Activated CD4-positive, alpha-beta T cell treated with anti-CD3 and anti-CD28 coated beads, Interleukin-2, Interleukin-4, amounts not matched to agents 100 ng/mL and 50 ng/mL, durations not matched to agents 16 hours and 8 hours (primary cell): ENCODE measurements around the gene MAP4K1.

ENCODE experiments used
- DNase-seq: peaks from one replicate; pipeline ENCODE4 v3.0.0-alpha.2; 2020; ENCODE audit warnings: low spot score

Gene MAP4K1

GRCh38 chr19:38617764-38618589, at the start of gene MAP4K1:
Gene MAP4K1, minus strand, starts transcription at chr19:38617953. Its CDS starts 58 bp downstream, at chr19:38617895.
- peak; percentile 78 for DNase-seq

- peak; percentile 68 for DNase-seq
Observed at GRCh38 chr19:38666663-38667511, 49.1 kb upstream of the MAP4K1 start.

- no peak for DNase-seq
Observed at GRCh38 chr19:38665950-38666662, 48.4 kb upstream of the MAP4K1 start.

- no peak for DNase-seq
Observed at GRCh38 chr19:38665219-38665931, 47.6 kb upstream of the MAP4K1 start.

- DNase-seq = no peak
Observed at GRCh38 chr19:38664503-38665211, 46.9 kb upstream of the MAP4K1 start.

GRCh38 chr19:38663957-38664502, 46.3 kb upstream of the MAP4K1 start:
- DNase-seq = no peak

GRCh38 chr19:38663156-38663651, 45.5 kb upstream of the MAP4K1 start:
- no peak for DNase-seq

GRCh38 chr19:38662537-38663155, 44.9 kb upstream of the MAP4K1 start:
- DNase-seq = no peak

- no peak for DNase-seq
Observed at GRCh38 chr19:38661996-38662395, 44.2 kb upstream of the MAP4K1 start.

GRCh38 chr19:38661136-38661535, 43.4 kb upstream of the MAP4K1 start:
- DNase-seq = no peak

GRCh38 chr19:38660724-38661123, 43.0 kb upstream of the MAP4K1 start:
- DNase-seq = no peak

- no peak for DNase-seq
Observed at GRCh38 chr19:38658462-38659306, 40.9 kb upstream of the MAP4K1 start.

- peak; percentile 65 for DNase-seq
Observed at GRCh38 chr19:38657633-38658222, 40.0 kb upstream of the MAP4K1 start.

- DNase-seq = no peak
Observed at GRCh38 chr19:38656171-38656981, 38.6 kb upstream of the MAP4K1 start.

- peak; percentile 85 for DNase-seq
Observed at GRCh38 chr19:38655148-38655824, 37.5 kb upstream of the MAP4K1 start.

GRCh38 chr19:38654628-38655055, 36.9 kb upstream of the MAP4K1 start:
- DNase-seq = no peak

- DNase-seq = no peak
Observed at GRCh38 chr19:38653028-38653571, 35.3 kb upstream of the MAP4K1 start.
